Pancreas (tissue), 10 donors: Measurements from ENCODE around the gene SLC1A5. TPM values are rescaled to one million over a fixed set of nuclear protein-coding genes. Genes with fewer than 3 reads are reported as not detected.
"Not testable (repeated sequence)": the region's sequence is repeated elsewhere in the genome, so short reads cannot be mapped to it uniquely, and the experiment has no call there.

Source experiments
- ATAC-seq, 4 donors: fragments of 200-7000 bp; cut with Tn5 transposase; one replicate each; pipeline versions ENCODE4 v1.8.0 to v1.9.1; 2020; ENCODE audit warnings: mild to moderate bottlenecking in 4 of 4, moderate library complexity in 4 of 4
- DNase-seq, 6 donors: peaks; one replicate each; pipeline ENCODE4 v3.0.0-alpha.2; 2020
- FAIRE-seq: peaks from 2 replicates; lab custom pipeline; 2012; peaks lifted over from hg19 to GRCh38; lab: Jason Lieb, UNC
- H3K27ac ChIP-seq, 4 donors: fragments of 200-600 bp; sonication (generic); 1 replicate in 3 of 4; 2 replicates in 1 of 4; pipeline versions ENCODE4 v1.5.0 to v1.8.0; 2020
- H3K27me3 ChIP-seq, 4 donors: fragments of 200-600 bp; one replicate each; pipeline ENCODE4 v1.8.0; 2021
- H3K36me3 ChIP-seq, 3 donors: fragments of 200-600 bp; sonication (generic) in 1 of 3; one replicate each; pipeline versions ENCODE4 v1.5.0 to v1.8.0; 2020 to 2021
- H3K4me1 ChIP-seq, 3 donors: fragments of 200-600 bp; one replicate each; pipeline ENCODE4 v1.8.0; 2021
- H3K4me3 ChIP-seq, 4 donors: fragments of 200-600 bp; sonication (generic) in 2 of 4; one replicate each; pipeline versions ENCODE4 v1.5.0 to v1.8.0; 2020 to 2021
- H3K9me3 ChIP-seq, 4 donors: fragments of 200-600 bp; one replicate each; pipeline ENCODE4 v1.8.0; 2021
- CTCF ChIP-seq, 4 donors: fragments of 200-600 bp; sonication (generic) in 3 of 4; IDR thresholded peaks; one replicate each; pipeline versions ENCODE4 v1.5.0 to v1.8.0; 2021; ENCODE audit warnings: antibody characterized with exemption in 4 of 4
- whole genome bisulfite sequencing, 2 donors: extraction: QIAGEN DNeasy Blood & Tissue Kit; methylation state at CpG; one replicate each; pipeline ENCODE4 v1.1.7; 2013; 5-methylcytosine and 5-hydroxymethylcytosine counted together
- intact Hi-C, 3 donors: fragments of 100-400 bp; cut with DNase I; formaldehyde crosslinking; loops; one replicate each; pipeline versions ENCODE4 v1.11.1 to v1.14.2; 2022
- polyA plus RNA-seq, 2 donors: library from polyadenylated mRNA; stranded (reverse); fragments of 200-250 nt; gene quantifications; one replicate each; pipeline ENCODE4 v1.2.3, GENCODE V29; 2013
- total RNA-seq, 6 donors: library from RNA; stranded (reverse); fragmentation: NEBNext Ultra II Directional in 4 of 6; extraction: Animal tissue kit (Norgen Biotek cat#: 25700) in 4 of 6; gene quantifications; one replicate each; pipeline versions ENCODE4 v1.2.1 to v1.2.4, GENCODE V29; 2021 to 2023
- donor health status: healthy with polysubstance abuse.
- donor health status: DM: no; HTN: no; CAD: no; lungs with moderate emphysema.
- donor health status: DM: no; HTN: no; CAD: no.
- donor health status: control.
- donor health status: control.
- donor health status: Bipolar disorder and iron deficiency.
- donor health status: DM: yes; HTN: yes; CAD: no.
- donor health status: DM: no; HTN: no; CAD: no.
- donor health status: DM: no; HTN: no; CAD: no.
- donor health status: DM: yes; HTN: yes; CAD: no.

The SLC1A5 gene
- total and polyA plus RNA-seq, 8 donors, result 8.6 to 148 (median 14.7) TPM

DNA sequence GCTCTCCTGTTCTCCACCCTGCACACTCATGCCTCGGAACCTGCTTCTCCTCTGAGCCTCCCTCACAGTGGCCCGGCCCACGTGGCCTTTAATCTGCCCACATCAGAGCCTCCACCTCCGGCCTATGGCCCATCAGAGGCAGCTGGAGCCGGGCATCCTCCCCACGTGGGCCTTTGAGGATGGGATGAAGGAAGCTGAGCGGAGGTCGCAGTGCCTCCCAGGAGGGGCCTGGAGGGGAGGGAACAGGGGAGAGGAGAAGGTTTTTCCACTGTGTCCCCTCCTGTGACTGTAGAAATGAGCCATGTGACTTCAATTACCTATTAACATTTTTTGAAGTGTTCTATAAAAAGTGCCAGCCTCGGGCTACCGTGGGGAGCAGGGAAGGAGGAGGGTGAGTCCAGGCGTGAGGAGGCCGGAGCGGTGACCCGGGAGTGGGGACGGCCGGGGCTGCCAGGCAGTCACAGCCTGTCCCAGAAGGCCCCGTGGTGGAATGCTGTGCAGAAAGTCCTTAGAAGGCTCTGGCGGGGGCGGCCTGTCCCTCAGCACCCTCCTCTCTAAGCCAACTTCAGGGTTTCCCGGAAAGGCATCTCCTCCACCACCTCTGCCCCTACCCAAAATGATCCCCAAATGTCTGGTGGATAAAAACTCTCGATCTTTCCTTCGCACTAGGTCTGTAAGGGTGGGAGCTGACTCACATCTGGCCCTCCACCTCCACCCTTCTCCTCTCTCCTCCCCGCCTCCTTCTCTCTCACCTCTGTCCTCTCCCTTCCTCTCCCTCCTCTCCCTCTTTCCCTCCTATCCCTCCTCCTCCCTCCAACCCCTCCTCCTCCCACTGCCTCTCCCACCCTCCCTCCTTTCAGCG lies 24.8 kb upstream of the SLC1A5 start:
- ATAC-seq (peak in 1 of 4 donors; percentile 41), FAIRE-seq (no peak), DNase-seq (no peak)
- H3K36me3 ChIP-seq, result no peaks in the 10 kb centered on the region
- WGBS, 2 donors, result 67 to 72% methylated on average over 24 of the region's 24 CpGs
- no peaks in the 10 kb centered on the region for H3K9me3 ChIP-seq
- H3K27ac ChIP-seq, result no peak overlapping the region
- no peak overlapping the region for H3K4me3 ChIP-seq
- H3K27me3 ChIP-seq, result no peaks in the 10 kb centered on the region
- intact Hi-C loops, result no loop called here
- TF ChIP-seq CTCF (IDR thresholded peaks at IDR 0.05), result no peak
- H3K4me1 ChIP-seq, result no peaks in the 10 kb centered on the region

- H3K4me3 ChIP-seq, result no peak overlapping the region
- DNase-seq (no peak), FAIRE-seq (no peak), ATAC-seq (no peak)
- no peak overlapping the region for H3K27ac ChIP-seq
- H3K36me3 ChIP-seq, result no peaks in the 10 kb centered on the region
- TF ChIP-seq CTCF (IDR thresholded peaks at IDR 0.05), result no peak
- intact Hi-C loops, result no loop called here
- no peaks in the 10 kb centered on the region for H3K4me1 ChIP-seq
- no peaks in the 10 kb centered on the region for H3K27me3 ChIP-seq
- H3K9me3 ChIP-seq, result no peaks in the 10 kb centered on the region
- WGBS, 2 donors, result 92% methylated on average over 13 of the region's 13 CpGs
These were observed 21.3 kb upstream of the SLC1A5 start for GRCh38 chr19:46809534-46810272.

GRCh38 chr19:46806656-46807055 lies 18.3 kb upstream of the SLC1A5 start:
- H3K36me3 ChIP-seq, result no peaks in the 10 kb centered on the region
- WGBS, 2 donors, result 86 to 95% methylated on average over 7 of the region's 7 CpGs
- no peak for ATAC-seq
- no peak for TF ChIP-seq CTCF (IDR thresholded peaks at IDR 0.05)
- H3K4me1 ChIP-seq, result no peaks in the 10 kb centered on the region
- no peak overlapping the region for H3K4me3 ChIP-seq
- H3K27me3 ChIP-seq, result no peaks in the 10 kb centered on the region
- DNase-seq, result no peak
- intact Hi-C loops, result no loop called here
- FAIRE-seq, result no peak
- no peaks in the 10 kb centered on the region for H3K9me3 ChIP-seq
- no peak overlapping the region for H3K27ac ChIP-seq

- FAIRE-seq, DNase-seq, H3K9me3 ChIP-seq, H3K27me3 ChIP-seq, H3K36me3 ChIP-seq, intact Hi-C loops, H3K27ac ChIP-seq, ATAC-seq, H3K4me3 ChIP-seq, H3K4me1 ChIP-seq: not testable (repeated sequence)
- WGBS, 2 donors, result 83 to 91% methylated on average over 4 of the region's 4 CpGs
These were observed 16.0 kb upstream of the SLC1A5 start for GRCh38 chr19:46804432-46804831.

DNA sequence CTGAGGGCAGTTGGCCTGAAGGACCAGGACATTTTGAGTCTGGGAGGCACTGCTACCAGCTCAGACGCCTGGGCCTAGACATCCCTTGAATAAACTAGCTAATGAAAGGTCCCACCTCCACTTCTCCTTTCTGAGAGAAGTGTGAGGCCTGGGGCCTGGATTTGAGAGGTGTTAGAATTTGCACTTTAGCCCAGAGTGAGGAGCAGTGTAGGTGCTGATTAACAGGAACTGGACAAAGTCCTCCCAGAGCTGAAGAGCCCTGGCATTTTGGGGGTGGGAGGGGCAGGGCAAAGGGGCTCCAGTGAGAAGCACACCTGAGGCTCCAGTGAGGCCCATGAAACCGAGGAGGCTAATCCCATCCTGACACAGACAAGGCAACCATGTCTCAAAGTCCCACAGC lies 15.2 kb upstream of the SLC1A5 start:
- Histone ChIP-seq H3K36me3 (no peaks in the 10 kb centered on the region), H3K27ac (no peak overlapping the region), H3K27me3 (no peaks in the 10 kb centered on the region), H3K4me1 (no peaks in the 10 kb centered on the region), H3K4me3 (no peak overlapping the region), H3K9me3 (no peaks in the 10 kb centered on the region)
- no peak for FAIRE-seq
- ATAC-seq, result no peak
- intact Hi-C loops, result no loop called here
- 68 to 88% methylated on average over 2 of the region's 2 CpGs for WGBS, 2 donors
- no peak for DNase-seq
- TF ChIP-seq CTCF (IDR thresholded peaks at IDR 0.05), result no peak
